Activated naive CD8-positive, alpha-beta T cell treated with anti-CD3 and anti-CD28 coated beads, Interleukin-2, amount 10 ng/mL, durations not matched to agents 7 days and 5 days (primary cell): ENCODE measurements around the gene SIM2. TPM values are rescaled to one million over a fixed set of nuclear protein-coding genes. Genes with fewer than 3 reads are reported as not detected.
A peak's percentile ranks its signal among the peaks of the same experiment; 100 is the strongest.

Experiments used
- ATAC-seq: fragments of 150-1000 bp; cut with Tn5 transposase; one replicate; pipeline ENCODE4 v1.10.0; 2021; ENCODE audit warnings: low read depth, moderate library complexity
- POLR2A ChIA-PET: fragments of 350-600 bp; sonication (Branson Sonifier 250); formaldehyde crosslinking; loops from one replicate; lab custom pipeline; 2021; ENCODE audit warnings: antibody characterized with exemption; lab: Charles Lee
- DNase-seq: peaks from one replicate; pipeline ENCODE4 v3.0.0; 2021
- H3K27ac Mint-ChIP-seq: one replicate; pipeline ENCODE4 v1.8.0; 2022; ENCODE audit warnings: mild to moderate bottlenecking, mixed read lengths
- H3K27me3 Mint-ChIP-seq: one replicate; pipeline ENCODE4 v1.8.0; 2022; ENCODE audit warnings: mild to moderate bottlenecking, moderate library complexity, mixed read lengths
- H3K36me3 Mint-ChIP-seq: one replicate; pipeline ENCODE4 v1.8.0; 2021; ENCODE audit warnings: mild to moderate bottlenecking, mixed read lengths
- H3K4me1 Mint-ChIP-seq: one replicate; pipeline ENCODE4 v1.8.0; 2021; ENCODE audit warnings: mixed read lengths
- H3K4me3 Mint-ChIP-seq: one replicate; pipeline ENCODE4 v1.8.0; 2022; ENCODE audit warnings: mild to moderate bottlenecking, moderate library complexity, mixed read lengths
- H3K9me3 Mint-ChIP-seq: one replicate; pipeline ENCODE4 v1.8.0; 2021; ENCODE audit warnings: mixed read lengths
- total RNA-seq, 2 experiments: library from RNA; stranded (reverse); gene quantifications; one replicate each; pipeline ENCODE4 v1.2.3, GENCODE V29; 2021

Gene SIM2
- total RNA-seq, 2 experiments from 2014 or later = not detected

DNA sequence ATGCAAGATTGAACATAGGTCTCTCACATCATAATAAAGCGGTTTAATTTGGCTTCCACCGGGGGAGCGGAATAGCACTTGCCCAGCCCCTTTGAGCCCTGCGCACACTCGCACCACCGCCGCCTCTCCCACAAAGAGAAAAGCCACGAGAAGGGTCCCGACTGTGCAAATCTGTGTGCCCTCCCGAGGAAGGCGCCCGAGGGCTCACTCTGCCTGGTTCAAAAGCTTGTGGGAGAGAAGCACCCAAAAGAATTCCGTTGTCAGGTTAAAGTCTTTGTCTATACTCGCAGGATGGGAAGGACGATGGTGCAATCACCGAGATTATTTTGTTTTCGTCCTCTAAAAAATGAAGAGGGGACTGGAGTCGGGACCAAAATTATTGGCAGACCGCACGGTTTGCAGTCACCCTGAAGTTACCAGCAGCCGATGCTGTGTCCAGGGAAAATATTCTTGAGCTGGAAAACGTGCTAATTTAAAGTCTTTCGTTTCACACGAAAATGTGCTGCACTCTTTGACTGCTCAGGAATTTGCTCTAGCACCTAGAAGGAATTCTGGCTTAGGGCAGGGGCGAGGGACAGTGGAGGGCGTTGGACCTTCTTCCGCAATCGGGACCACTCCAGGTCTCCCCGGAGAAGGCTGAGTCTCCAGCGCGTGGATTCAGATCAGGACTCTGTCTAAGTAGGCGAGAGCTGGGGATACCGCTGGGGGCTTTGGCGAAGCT lies 6.6 kb upstream of the SIM2 start:
- ATAC-seq = no peak
- peaks cover 83% of the 10 kb centered on the region for H3K27me3 Mint-ChIP-seq
- POLR2A ChIA-PET = no interaction called here
- peaks cover 2% of the 10 kb centered on the region for H3K9me3 Mint-ChIP-seq
- H3K27ac Mint-ChIP-seq = no peak overlapping the region
- H3K4me1 Mint-ChIP-seq = peaks cover 5% of the 10 kb centered on the region
- no peak for DNase-seq
- H3K36me3 Mint-ChIP-seq = peaks cover 3% of the 10 kb centered on the region
- H3K4me3 Mint-ChIP-seq = no peak overlapping the region

- POLR2A ChIA-PET = no interaction called here
- Mint-ChIP-seq H3K9me3 (peaks cover 2% of the 10 kb centered on the region), H3K27me3 (peaks cover 88% of the 10 kb centered on the region), H3K27ac (no peak overlapping the region), H3K4me3 (no peak overlapping the region), H3K36me3 (peaks cover 3% of the 10 kb centered on the region), H3K4me1 (peaks cover 5% of the 10 kb centered on the region)
- DNase-seq (no peak), ATAC-seq (no peak)
Measured at GRCh38 chr21:36692835-36693488, 6.0 kb upstream of the SIM2 start.

- no peak overlapping the region for H3K27ac Mint-ChIP-seq
- peaks cover 91% of the 10 kb centered on the region for H3K27me3 Mint-ChIP-seq
- POLR2A ChIA-PET = no interaction called here
- H3K4me1 Mint-ChIP-seq = peaks cover 5% of the 10 kb centered on the region
- peaks cover 2% of the 10 kb centered on the region for H3K9me3 Mint-ChIP-seq
- H3K36me3 Mint-ChIP-seq = peaks cover 3% of the 10 kb centered on the region
- DNase-seq (no peak), ATAC-seq (no peak)
- H3K4me3 Mint-ChIP-seq = no peak overlapping the region
Measured at GRCh38 chr21:36693489-36694030, 5.4 kb upstream of the SIM2 start.

GRCh38 chr21:36694031-36694515 lies 4.8 kb upstream of the SIM2 start:
- Mint-ChIP-seq H3K4me3 (no peak overlapping the region), H3K27ac (peak overlapping the region; percentile 56)
- ATAC-seq = no peak

GRCh38 chr21:36694593-36695282 lies 4.2 kb upstream of the SIM2 start:
- POLR2A ChIA-PET = no interaction called here
- Mint-ChIP-seq H3K27ac (no peak overlapping the region), H3K9me3 (peaks cover 2% of the 10 kb centered on the region), H3K4me3 (no peak overlapping the region), H3K27me3 (peaks cover 82% of the 10 kb centered on the region), H3K36me3 (peaks cover 3% of the 10 kb centered on the region), H3K4me1 (peaks cover 5% of the 10 kb centered on the region)
- ATAC-seq (no peak), DNase-seq (no peak)

More at GRCh38 chr21:36694031-36694515, 4.8 kb upstream of the SIM2 start:
- no peak for DNase-seq
- H3K27me3 Mint-ChIP-seq = peaks cover 89% of the 10 kb centered on the region
- peaks cover 2% of the 10 kb centered on the region for H3K9me3 Mint-ChIP-seq
- peaks cover 5% of the 10 kb centered on the region for H3K4me1 Mint-ChIP-seq
- peaks cover 3% of the 10 kb centered on the region for H3K36me3 Mint-ChIP-seq
- POLR2A ChIA-PET = no interaction called here

DNA sequence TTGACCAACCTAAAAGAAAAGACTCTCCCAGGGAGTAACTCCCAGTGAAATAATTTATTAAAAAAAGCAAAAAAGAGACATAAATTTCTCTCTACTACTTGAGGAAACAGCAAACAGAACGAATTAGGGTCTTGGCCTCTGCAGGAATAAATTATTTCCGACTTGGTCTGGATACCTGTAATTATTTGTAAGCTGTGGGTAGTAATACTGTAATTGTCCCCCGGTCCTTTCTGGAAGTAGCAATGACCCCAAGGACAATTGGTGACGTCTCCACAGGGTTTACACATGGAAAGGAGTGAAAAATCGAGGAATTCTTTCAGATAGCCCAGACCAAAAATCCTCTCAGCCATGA lies 3.7 kb upstream of the SIM2 start:
- no peak overlapping the region for H3K4me3 Mint-ChIP-seq
- peak overlapping the region; percentile 42 for H3K27ac Mint-ChIP-seq
- peaks cover 2% of the 10 kb centered on the region for H3K9me3 Mint-ChIP-seq
- H3K4me1 Mint-ChIP-seq = peaks cover 9% of the 10 kb centered on the region
- no peak for ATAC-seq
- POLR2A ChIA-PET = no interaction called here
- no peak for DNase-seq
- H3K27me3 Mint-ChIP-seq = peaks cover 81% of the 10 kb centered on the region
- peaks cover 5% of the 10 kb centered on the region for H3K36me3 Mint-ChIP-seq

DNA sequence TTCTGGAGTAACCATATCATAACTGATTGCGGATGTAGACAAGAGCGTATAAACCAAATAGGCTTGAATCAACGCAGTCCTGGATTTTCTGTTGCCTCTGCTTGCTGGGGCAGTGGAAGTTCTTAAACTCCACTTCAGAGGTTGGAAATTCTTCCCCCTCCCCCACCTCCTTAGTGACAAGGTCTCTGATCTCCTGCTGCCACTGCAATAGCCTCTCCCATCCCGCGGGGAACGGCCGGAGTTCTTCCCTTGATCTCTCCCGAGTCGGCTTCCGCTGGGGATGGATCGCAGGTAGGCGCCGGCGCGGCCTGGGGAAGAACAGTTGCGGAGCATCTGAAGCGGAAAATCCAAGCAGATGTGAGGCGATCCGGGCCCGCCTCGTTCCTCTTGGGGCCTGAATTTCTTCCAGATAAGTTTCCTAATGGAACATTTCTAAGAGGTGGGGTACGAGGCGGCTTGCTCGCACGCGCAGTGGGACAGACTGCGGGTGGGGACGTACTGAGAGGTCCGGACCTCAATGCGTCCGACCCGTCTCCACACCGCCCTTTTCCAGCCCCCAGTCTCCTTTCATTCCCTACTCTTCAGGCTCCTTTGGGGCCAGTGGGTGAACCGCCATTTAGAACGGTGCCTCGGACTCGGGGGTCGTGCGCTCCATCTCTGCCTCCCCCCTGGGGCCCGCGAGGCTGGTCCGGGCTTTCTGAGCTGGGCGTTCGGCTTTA lies 3.1 kb upstream of the SIM2 start:
- H3K36me3 Mint-ChIP-seq = peaks cover 6% of the 10 kb centered on the region
- H3K4me1 Mint-ChIP-seq = peaks cover 11% of the 10 kb centered on the region
- H3K4me3 Mint-ChIP-seq = no peak overlapping the region
- DNase-seq (no peak), ATAC-seq (no peak)
- POLR2A ChIA-PET = no interaction called here
- peak overlapping the region; percentile 42 for H3K27ac Mint-ChIP-seq
- peaks cover 81% of the 10 kb centered on the region for H3K27me3 Mint-ChIP-seq
- peaks cover 2% of the 10 kb centered on the region for H3K9me3 Mint-ChIP-seq

DNA sequence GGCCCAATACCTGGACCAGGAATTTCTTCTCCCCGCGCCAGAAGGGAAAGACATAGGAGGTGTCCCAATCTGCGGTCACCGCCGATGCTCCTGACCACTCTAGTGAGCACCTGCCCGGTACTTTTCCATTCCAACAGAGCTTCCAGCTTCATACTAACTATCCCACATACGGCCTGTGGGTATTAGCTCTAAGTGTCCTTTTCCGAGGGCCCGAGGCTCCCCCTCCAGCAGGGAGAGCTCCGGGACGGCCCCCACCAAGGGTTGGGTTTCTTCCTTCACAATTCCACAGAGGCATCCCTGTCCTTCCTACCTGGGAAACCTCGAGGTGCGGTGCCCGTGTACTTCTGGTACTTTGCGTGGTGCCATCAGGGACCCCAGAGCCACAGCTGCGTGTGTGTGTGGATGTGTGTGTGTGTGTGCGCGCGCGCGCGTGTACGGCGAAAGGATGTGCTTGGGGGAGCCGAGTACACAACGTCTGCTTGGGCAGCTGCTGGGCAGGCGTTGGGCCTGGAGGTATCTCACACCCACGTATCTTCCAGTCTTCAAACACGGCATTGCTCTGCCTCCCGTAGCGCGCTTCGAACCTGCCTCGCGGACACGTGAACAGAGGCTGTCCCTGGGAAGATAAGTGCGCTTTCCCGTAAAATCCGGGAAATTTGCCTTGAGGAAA lies 2.4 kb upstream of the SIM2 start:
- POLR2A ChIA-PET = no interaction called here
- Mint-ChIP-seq H3K27ac (peak overlapping the region; percentile 48), H3K4me3 (no peak overlapping the region), H3K4me1 (peaks cover 12% of the 10 kb centered on the region), H3K36me3 (peaks cover 6% of the 10 kb centered on the region), H3K27me3 (peaks cover 79% of the 10 kb centered on the region), H3K9me3 (peaks cover 2% of the 10 kb centered on the region)
- DNase-seq = peak; percentile 45
- no peak for ATAC-seq

DNA sequence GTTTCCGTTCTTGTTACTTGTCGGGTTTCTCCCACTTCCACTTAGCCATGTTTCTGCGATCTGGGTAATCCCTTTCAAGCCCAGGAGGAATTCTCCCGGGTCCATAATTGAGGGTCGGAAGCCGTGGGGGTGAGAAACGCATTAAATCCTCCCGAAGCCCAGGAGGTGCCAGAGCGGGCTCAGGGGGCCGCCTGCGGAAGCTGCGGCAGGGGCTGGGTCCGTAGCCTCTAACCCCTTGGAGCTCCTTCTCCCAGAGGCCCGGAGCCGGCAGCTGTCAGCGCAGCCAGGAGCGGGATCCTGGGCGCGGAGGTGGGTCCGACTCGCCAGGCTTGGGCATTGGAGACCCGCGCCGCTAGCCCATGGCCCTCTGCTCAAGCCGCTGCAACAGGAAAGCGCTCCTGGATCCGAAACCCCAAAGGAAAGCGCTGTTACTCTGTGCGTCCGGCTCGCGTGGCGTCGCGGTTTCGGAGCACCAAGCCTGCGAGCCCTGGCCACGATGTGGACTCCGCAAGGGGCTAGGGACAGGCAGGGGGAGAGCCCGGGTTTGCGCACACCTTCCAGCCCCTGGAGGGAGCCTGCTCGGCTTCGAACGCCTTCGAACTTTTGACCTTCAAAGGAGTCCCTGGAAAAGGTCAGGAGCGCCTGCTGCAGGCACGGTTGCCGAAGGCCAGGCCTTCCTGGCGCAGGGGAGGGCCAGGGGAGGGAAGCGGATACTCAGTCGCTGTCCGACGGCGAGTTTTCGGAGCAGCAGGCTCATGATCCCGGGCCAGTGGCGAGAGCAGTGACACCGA lies 1.7 kb upstream of the SIM2 start:
- Mint-ChIP-seq H3K27me3 (peaks cover 79% of the 10 kb centered on the region), H3K9me3 (peaks cover 2% of the 10 kb centered on the region), H3K4me1 (peaks cover 13% of the 10 kb centered on the region), H3K4me3 (no peak overlapping the region), H3K36me3 (peaks cover 6% of the 10 kb centered on the region), H3K27ac (peak overlapping the region; percentile 48)
- DNase-seq = peak; percentile 46
- no peak for ATAC-seq
- POLR2A ChIA-PET = no interaction called here

DNA sequence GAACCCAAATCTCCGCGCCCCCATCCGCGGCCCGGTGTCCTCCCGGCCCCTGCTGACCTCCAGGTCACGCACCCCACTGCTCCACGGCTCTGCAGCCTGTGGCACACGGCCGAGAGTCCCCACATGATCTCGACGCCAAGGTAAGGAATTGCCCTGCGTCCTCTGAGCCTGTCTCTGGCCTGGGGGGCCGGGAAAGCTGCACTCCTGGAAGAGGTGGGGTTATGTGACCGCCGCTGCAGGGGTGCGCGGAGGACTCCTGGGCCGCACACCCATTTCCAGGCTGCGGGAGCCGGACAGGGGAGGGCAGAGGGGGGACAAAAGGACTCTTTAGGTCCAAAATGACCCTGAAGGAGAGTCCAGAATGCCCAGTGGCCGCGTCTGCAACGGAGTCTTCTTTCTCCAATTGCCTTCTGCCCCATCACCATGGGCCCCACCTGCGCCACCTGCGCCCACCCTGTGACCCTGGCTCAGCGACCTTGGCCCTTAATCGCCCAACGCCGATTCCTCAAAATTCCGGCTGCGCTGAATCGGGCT lies 997 bp upstream of the SIM2 start:
- peaks cover 79% of the 10 kb centered on the region for H3K27me3 Mint-ChIP-seq
- H3K4me1 Mint-ChIP-seq = peaks cover 11% of the 10 kb centered on the region
- no peak overlapping the region for H3K4me3 Mint-ChIP-seq
- H3K36me3 Mint-ChIP-seq = peaks cover 6% of the 10 kb centered on the region
- no peak for ATAC-seq
- DNase-seq = no peak
- no peak overlapping the region for H3K27ac Mint-ChIP-seq
- H3K9me3 Mint-ChIP-seq = peaks cover 2% of the 10 kb centered on the region
- POLR2A ChIA-PET = no interaction called here

- Mint-ChIP-seq H3K9me3 (peaks cover 2% of the 10 kb centered on the region), H3K27ac (no peak overlapping the region), H3K27me3 (peaks cover 79% of the 10 kb centered on the region), H3K4me3 (no peak overlapping the region), H3K36me3 (peaks cover 6% of the 10 kb centered on the region), H3K4me1 (peaks cover 11% of the 10 kb centered on the region)
- ATAC-seq (no peak), DNase-seq (peak; percentile 42)
- POLR2A ChIA-PET = no interaction called here
Measured at GRCh38 chr21:36698385-36698980, 432 bp upstream of the SIM2 start.
